HTERT RPE-1 (cell line): ENCODE measurements around the gene KISS1R.
"Not testable (repeated sequence)": the region's sequence is repeated elsewhere in the genome, so short reads cannot be mapped to it uniquely, and the experiment has no call there.

ENCODE experiments used
- in situ Hi-C: fragments of 300-500 bp; cut with MboI; formaldehyde crosslinking; loops from 4 replicates; pipeline ENCODE4 v1.14.3; 2020; ENCODE audit warnings: low sequenced_read_pairs

KISS1R gene

GRCh38 chr19:952049-952679 is 35.0 kb downstream of the KISS1R start:
- in situ Hi-C loops, result no loop called here

- in situ Hi-C loops, result no loop called here
Observed at GRCh38 chr19:952680-953444, 35.7 kb downstream of the KISS1R start.

GRCh38 chr19:953445-954271 is 36.5 kb downstream of the KISS1R start:
- in situ Hi-C loops, result no loop called here

GRCh38 chr19:954272-954671 is 37.1 kb downstream of the KISS1R start:
- in situ Hi-C loops, result no loop called here

GRCh38 chr19:954672-955494 is 37.8 kb downstream of the KISS1R start:
- in situ Hi-C loops, result no loop called here

GRCh38 chr19:955803-956765 is 39.0 kb downstream of the KISS1R start:
- in situ Hi-C loops, result no loop called here

- in situ Hi-C loops, result no loop called here
Observed at GRCh38 chr19:956766-957440, 39.8 kb downstream of the KISS1R start.

GRCh38 chr19:957578-957977 is 40.4 kb downstream of the KISS1R start:
- in situ Hi-C loops, result not testable (repeated sequence)

GRCh38 chr19:958967-959855 is 42.1 kb downstream of the KISS1R start:
- in situ Hi-C loops, result no loop called here

GRCh38 chr19:960020-960419 is 42.9 kb downstream of the KISS1R start:
- in situ Hi-C loops, result no loop called here

- in situ Hi-C loops, result no loop called here
Observed at GRCh38 chr19:960601-960938, 43.4 kb downstream of the KISS1R start.

GRCh38 chr19:961866-962620 is 44.9 kb downstream of the KISS1R start:
- in situ Hi-C loops, result no loop called here

- in situ Hi-C loops, result no loop called here
Observed at GRCh38 chr19:962683-963400, 45.7 kb downstream of the KISS1R start.

GRCh38 chr19:963486-963951 is 46.4 kb downstream of the KISS1R start:
- in situ Hi-C loops, result no loop called here

- in situ Hi-C loops, result no loop called here
Observed at GRCh38 chr19:964116-964520, 47.0 kb downstream of the KISS1R start.

- in situ Hi-C loops, result no loop called here
Observed at GRCh38 chr19:964761-965694, 47.9 kb downstream of the KISS1R start.
